Limb (tissue), 2 donors: ENCODE data around the gene PNRC1.
"Not testable (repeated sequence)": the region's sequence is repeated elsewhere in the genome, so short reads cannot be mapped to it uniquely, and the experiment has no call there.

Experiments used
- DNase-seq, 2 donors: peaks; one replicate each; pipeline ENCODE4 v3.0.0-alpha.2; 2016; ENCODE audit errors: extremely low spot score in 2 of 2

Gene PNRC1

DNA sequence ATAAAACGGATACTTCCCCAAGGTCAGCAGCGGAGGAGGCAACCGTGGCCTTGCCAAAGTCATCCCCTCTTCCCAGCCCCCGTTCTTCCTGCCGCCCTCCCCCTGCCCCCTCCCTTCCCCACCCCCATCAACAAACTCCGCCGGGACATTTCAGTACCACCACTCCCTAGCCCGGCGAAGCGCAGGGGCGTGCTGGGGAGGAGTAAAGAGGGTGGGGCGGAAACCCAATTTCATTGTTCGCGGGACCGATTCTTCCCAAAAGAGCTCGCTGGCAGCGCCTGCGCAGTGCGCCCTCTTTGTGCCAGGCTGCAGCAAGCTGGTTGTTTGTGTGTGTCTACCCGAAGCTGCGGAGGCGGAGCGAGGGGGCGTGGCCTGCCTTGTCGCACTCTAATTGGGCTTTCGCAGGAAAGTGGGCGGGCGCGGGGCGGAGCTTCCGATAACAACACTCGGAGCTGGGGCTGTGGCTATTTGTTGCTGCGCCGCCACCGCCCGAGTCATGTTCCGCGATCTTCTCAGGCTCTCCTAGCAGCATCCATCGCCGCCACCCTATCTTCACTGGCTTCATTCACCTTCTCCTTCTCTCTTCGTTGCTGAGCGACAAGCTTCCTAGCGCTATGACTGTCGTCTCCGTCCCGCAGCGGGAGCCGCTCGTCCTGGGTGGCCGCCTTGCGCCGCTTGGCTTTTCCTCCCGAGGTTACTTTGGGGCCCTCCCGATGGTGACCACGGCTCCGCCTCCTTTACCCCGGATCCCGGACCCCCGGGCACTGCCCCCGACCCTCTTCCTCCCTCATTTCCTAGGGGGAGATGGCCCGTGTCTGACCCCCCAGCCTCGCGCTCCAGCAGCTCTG lies at the start of gene PNRC1:
PNRC1 (plus strand) TSS at position 471 of the 848 bp plus-strand sequence; CDS start at position 615, 144 bp downstream.
- peak; percentile 99 to 100 for DNase-seq

- DNase-seq: no peak
These were observed 48.0 kb upstream of the PNRC1 start for GRCh38 chr6:89032599-89032998.

GRCh38 chr6:89033461-89033860 lies 47.1 kb upstream of the PNRC1 start:
- no peak for DNase-seq

- DNase-seq: not testable (repeated sequence)
These were observed 46.4 kb upstream of the PNRC1 start for GRCh38 chr6:89034116-89034515.

- DNase-seq: no peak
These were observed 45.8 kb upstream of the PNRC1 start for GRCh38 chr6:89034586-89035251.

DNA sequence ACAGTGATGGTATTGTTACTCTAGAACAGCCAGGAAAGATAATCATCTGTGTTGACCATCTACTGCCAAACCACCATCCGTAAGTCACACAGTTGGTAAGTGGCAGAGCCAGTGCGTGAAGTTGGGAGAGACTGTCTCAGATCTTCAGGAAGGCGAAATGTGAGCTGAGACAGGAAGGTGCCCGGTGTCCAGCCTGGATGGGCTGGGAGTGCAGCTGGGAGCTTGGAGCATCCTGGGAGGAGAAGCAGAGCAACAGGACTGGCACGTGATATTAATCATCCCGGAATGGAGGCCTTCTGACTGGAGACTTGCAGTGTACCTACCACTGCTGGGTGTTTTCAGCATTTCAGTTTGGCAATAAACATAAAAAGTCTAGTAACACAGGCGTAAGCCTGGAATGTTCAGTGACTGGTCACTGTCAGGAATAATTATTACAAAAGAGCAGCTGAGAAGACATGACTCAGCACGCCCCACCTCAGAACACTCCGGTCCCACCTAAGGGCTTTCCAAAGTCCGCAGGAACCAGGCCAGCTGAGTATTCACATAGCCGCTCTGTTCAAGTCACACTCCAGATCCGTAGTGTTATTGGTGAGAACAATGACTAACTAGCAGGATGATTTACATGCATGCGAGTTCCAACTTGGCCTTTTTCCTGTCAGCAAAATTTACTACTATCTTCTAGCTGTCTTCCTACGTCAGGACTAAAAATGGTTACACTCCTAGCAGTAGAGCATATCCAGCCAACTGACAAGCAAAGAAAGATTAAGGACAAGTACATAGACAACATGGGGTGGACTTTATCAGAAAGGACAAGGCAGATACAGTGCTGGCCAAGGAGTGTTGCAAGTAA lies 45.1 kb upstream of the PNRC1 start:
- peak; percentile 42 to 44 for DNase-seq

- no peak for DNase-seq
These were observed 43.2 kb upstream of the PNRC1 start for GRCh38 chr6:89037141-89037900.

GRCh38 chr6:89037901-89038293 lies 42.7 kb upstream of the PNRC1 start:
- DNase-seq: not testable (repeated sequence)

DNA sequence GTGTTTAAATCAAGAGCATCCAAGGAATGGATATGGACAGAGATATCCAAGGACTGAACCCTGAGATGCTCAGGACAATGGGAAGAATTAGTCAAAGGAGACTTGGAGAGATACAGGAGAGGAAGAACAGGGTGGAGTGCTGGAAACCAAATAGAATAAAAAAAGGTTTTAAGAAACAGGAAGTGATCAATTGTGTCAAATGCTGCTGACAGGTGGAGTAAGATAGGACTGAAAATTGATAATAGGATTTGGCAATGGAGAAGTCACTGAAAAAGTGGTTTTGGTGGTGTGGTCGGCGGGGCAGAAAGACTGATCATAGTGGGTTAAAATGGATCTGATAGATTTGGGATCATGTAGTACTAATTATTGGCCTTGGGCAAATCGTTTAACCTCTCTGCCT lies 37.9 kb upstream of the PNRC1 start:
- DNase-seq: no peak

DNA sequence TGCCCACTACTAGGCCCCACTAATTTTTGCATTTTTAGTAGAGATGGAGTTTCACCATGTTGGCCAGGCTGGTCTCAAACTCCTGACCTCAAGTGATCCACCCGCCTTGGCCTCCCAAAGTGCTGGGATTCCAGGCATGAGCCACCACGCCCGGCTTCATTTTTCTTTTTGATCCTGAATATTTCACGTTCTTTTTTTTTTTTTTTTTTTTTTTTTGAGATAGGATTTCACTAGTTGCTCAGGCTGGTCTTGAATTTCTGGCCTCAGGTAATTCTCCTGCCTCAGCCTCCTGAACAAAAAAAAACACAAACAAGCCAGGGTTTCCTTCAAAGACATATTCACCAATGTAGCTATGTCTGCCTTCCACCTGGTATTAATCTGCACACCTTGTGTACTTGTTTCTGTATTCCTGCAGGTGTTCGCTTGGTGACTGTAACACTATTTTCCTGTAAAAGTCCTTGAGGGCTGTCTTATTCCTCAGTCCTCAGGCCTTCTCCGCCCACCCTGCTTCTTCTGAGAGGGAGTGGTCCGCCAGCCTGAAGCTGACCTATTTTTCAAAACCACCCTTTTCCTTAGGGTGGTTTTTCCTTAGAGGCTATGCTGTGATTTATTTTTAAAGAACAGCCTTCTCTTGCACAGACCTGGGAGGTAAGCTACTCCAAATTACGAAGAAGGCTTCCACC lies 36.1 kb upstream of the PNRC1 start:
- no peak for DNase-seq

- DNase-seq: no peak
These were observed 35.6 kb upstream of the PNRC1 start for GRCh38 chr6:89045011-89045387.

DNA sequence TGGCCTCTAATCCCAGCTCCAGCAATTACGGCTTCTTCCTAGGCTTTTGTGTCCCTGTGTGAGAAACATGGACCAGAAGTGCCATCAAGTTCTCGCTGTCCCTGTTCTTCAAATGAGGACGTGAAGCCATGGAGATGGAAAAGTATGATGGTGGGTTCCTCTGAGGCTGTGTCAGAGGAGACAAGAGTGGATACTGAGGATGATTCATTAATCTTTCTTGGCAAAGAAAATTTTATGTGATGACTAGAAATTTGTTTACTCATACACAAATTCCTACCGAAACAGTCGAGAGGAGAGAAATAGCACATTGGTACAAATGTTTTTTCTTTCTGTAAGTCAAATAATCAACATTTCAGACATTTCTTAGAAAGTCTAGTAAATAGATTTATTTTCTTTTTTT lies 35.0 kb upstream of the PNRC1 start:
- DNase-seq: no peak

DNA sequence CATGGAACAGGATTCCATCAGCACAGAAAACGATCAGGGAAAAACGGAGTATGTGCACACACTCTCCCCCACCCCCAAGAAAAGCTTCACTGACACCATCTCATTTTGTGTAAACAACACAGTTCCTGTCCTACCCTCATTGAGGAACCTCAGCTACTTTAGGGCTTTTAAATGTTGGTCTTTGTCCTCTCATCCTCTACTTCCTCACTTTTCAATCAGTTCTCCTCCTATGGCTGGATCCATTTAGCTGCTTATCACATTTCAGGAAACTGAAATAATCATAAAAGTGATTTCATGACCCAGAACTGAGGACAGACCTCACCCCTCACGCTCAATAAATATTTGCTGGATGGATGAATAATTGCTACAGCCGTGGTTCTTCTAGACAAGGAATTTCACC lies 33.1 kb upstream of the PNRC1 start:
- DNase-seq: no peak

- no peak for DNase-seq
These were observed 32.1 kb upstream of the PNRC1 start for GRCh38 chr6:89048288-89048923.

DNA sequence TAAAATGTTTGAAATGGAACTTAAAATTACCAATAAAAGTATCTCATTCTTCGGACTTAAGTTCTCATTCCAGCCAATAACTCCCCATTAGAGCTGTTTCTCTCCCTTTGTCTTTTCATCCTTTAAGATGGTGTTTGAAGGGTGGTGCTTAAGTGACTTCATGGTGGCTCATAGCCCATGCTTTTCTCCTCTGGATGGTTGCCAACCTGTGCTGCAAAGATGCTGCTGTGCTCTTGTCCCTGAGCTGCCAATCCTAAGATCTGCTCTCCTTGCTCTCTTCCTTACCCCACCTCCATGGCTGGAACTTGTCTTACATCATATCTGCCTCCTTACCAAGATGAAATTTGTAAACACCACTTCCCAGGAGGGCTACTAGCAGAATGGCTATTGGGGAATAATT lies 31.6 kb upstream of the PNRC1 start:
- DNase-seq: peak in 1 of 2 donors; percentile 34

DNA sequence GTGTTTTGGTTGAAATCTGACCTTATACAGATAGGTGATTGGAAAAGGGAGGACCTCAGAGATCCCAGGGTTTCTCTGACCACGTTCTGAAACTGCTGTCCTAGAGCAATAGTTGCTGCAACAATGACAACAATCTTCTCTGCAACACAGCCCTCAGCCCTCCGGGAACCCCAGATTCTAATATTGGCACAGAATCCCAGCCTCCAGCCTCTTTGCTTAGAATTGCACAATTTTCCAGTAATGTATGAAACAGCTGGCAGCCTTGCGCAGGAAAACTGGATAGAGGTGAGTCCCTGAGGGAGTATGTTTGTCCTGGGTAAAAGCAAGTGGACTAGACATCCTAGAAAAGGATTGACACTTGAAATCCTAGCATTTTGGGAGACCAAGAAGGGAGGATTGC lies 30.4 kb upstream of the PNRC1 start:
- no peak for DNase-seq

- DNase-seq: no peak
These were observed 29.9 kb upstream of the PNRC1 start for GRCh38 chr6:89050697-89051096.

GRCh38 chr6:89051676-89052075 lies 28.9 kb upstream of the PNRC1 start:
- DNase-seq: no peak

GRCh38 chr6:89054208-89054607 lies 26.3 kb upstream of the PNRC1 start:
- DNase-seq: no peak

DNA sequence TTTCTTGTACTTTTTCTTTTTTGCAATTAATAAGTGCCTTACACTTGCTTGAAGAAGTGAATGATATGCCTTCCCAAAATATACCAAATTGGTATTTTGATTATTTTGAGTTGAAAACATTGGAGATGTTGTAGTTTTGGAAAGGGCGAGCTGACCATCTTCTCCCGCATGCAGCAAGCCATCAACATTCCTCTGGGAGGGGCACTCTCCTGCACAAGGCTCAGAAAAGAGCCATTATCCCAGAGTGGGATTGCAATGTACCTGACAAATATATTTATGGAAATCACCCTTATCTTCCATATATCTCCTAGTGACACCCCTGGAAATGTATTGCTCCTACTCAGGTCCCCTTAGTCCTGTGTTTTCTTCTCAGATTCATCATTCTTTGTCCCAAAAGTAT lies 22.8 kb upstream of the PNRC1 start:
- no peak for DNase-seq
